BLaER1 treated with 17β-estradiol and CSF1 and Interleukin-3, amounts not matched to agents 10 nM and 100 nM (cell line): ENCODE data around the gene MN1.

Source experiments
- H3K27ac ChIP-seq, 11 experiments: shearing (Covaris generic); formaldehyde crosslinking; 2 replicates each; pipeline ENCODE4 v1.8.1; 2022
- H3K27me3 ChIP-seq, 11 experiments: shearing (Covaris generic); formaldehyde crosslinking; 2 replicates each; pipeline ENCODE4 v1.8.1; 2022
- H3K36me3 ChIP-seq, 11 experiments: shearing (Covaris generic); formaldehyde crosslinking; 2 replicates each; pipeline ENCODE4 v1.8.1; 2022
- H3K4me1 ChIP-seq, 10 experiments: shearing (Covaris generic); formaldehyde crosslinking; 2 replicates each; pipeline ENCODE4 v1.8.1; 2022
- H3K4me2 ChIP-seq, 11 experiments: shearing (Covaris generic); formaldehyde crosslinking; 2 replicates each; pipeline ENCODE4 v1.8.1; 2022
- H3K4me3 ChIP-seq, 10 experiments: shearing (Covaris generic); formaldehyde crosslinking; 2 replicates each; pipeline ENCODE4 v1.8.1; 2022
- H3K9ac ChIP-seq, 11 experiments: shearing (Covaris generic); formaldehyde crosslinking; 2 replicates each; pipeline ENCODE4 v1.8.1; 2022
- H3K9me3 ChIP-seq, 11 experiments: shearing (Covaris generic); formaldehyde crosslinking; replicated peaks in 1 of 11; 2 replicates each; pipeline ENCODE4 v1.8.1; 2022
- H4K20me1 ChIP-seq, 11 experiments: shearing (Covaris generic); formaldehyde crosslinking; 2 replicates each; pipeline ENCODE4 v1.8.1; 2022
- Cebpa-rat ChIP-seq, 11 experiments: shearing (Covaris generic); IDR thresholded peaks; 2 replicates each; pipeline ENCODE4 v1.8.1; 2022

MN1 gene

GRCh38 chr22:27799015-27799826 lies 2.3 kb downstream of the MN1 start:
- H4K20me1 ChIP-seq, result peaks cover 0 to 7% (median 0%) of the 10 kb centered on the region in 11 experiments; a peak in 3 of 22 replicates
- no peaks in the 10 kb centered on the region; a peak in 1 of 22 replicates for H3K36me3 ChIP-seq
- no peak overlapping the region for H3K9ac ChIP-seq
- TF ChIP-seq Cebpa-rat (IDR thresholded peaks at IDR 0.05), result no peak
- peaks cover 0 to 26% (median 6%) of the 10 kb centered on the region in 11 experiments; a peak in 8 of 22 replicates for H3K9me3 ChIP-seq
- H3K27ac ChIP-seq, result no peak overlapping the region
- H3K4me1 ChIP-seq, result peaks cover 4 to 33% (median 17%) of the 10 kb centered on the region in 10 experiments; a peak in 14 of 20 replicates
- H3K27me3 ChIP-seq, result peaks cover 23 to 37% (median 32%) of the 10 kb centered on the region in 11 experiments
- H3K4me2 ChIP-seq, result peak overlapping the region in 1 of 11 experiments; percentile 84; a peak in 1 of 22 replicates
- H3K4me3 ChIP-seq, result no peak overlapping the region

- no peak for TF ChIP-seq Cebpa-rat (IDR thresholded peaks at IDR 0.05)
- Histone ChIP-seq H3K27ac (no peak overlapping the region), H4K20me1 (peaks cover 0 to 7% (median 0%) of the 10 kb centered on the region in 11 experiments; a peak in 3 of 22 replicates), H3K27me3 (peaks cover 23 to 37% (median 32%) of the 10 kb centered on the region in 11 experiments), H3K36me3 (no peaks in the 10 kb centered on the region; a peak in 1 of 22 replicates), H3K9ac (no peak overlapping the region), H3K9me3 (peaks cover 0 to 26% (median 6%) of the 10 kb centered on the region in 11 experiments; a peak in 8 of 22 replicates), H3K4me2 (no peak overlapping the region), H3K4me1 (peaks cover 0 to 29% (median 13%) of the 10 kb centered on the region in 10 experiments; a peak in 10 of 20 replicates), H3K4me3 (no peak overlapping the region)
Measured at GRCh38 chr22:27798511-27799014, 3.0 kb downstream of the MN1 start.

GRCh38 chr22:27797520-27798391 lies 3.8 kb downstream of the MN1 start:
- Histone ChIP-seq H3K4me3 (no peak overlapping the region), H3K9ac (no peak overlapping the region), H3K9me3 (peaks cover 0 to 26% (median 6%) of the 10 kb centered on the region in 11 experiments; a peak in 8 of 22 replicates), H3K4me1 (peaks cover 0 to 24% (median 13%) of the 10 kb centered on the region in 10 experiments; a peak in 9 of 20 replicates), H3K27ac (no peak overlapping the region), H3K36me3 (no peaks in the 10 kb centered on the region; a peak in 1 of 22 replicates), H4K20me1 (peaks cover 0 to 7% (median 0%) of the 10 kb centered on the region in 11 experiments; a peak in 3 of 22 replicates), H3K4me2 (no peak overlapping the region), H3K27me3 (peaks cover 22 to 37% (median 30%) of the 10 kb centered on the region in 11 experiments)
- TF ChIP-seq Cebpa-rat (IDR thresholded peaks at IDR 0.05), result no peak

GRCh38 chr22:27796829-27797519 lies 4.6 kb downstream of the MN1 start:
- Histone ChIP-seq H3K9ac (no peak overlapping the region), H3K9me3 (peaks cover 0 to 26% (median 6%) of the 10 kb centered on the region in 11 experiments; a peak in 8 of 22 replicates), H4K20me1 (peaks cover 0 to 7% (median 0%) of the 10 kb centered on the region in 11 experiments; a peak in 3 of 22 replicates), H3K27me3 (peaks cover 15 to 29% (median 23%) of the 10 kb centered on the region in 11 experiments), H3K4me2 (peak overlapping the region in 1 of 11 experiments; percentile 18; a peak in 1 of 22 replicates), H3K27ac (no peak overlapping the region), H3K4me1 (peaks cover 0 to 17% (median 10%) of the 10 kb centered on the region in 10 experiments; a peak in 8 of 20 replicates), H3K4me3 (no peak overlapping the region), H3K36me3 (no peaks in the 10 kb centered on the region; a peak in 1 of 22 replicates)
- TF ChIP-seq Cebpa-rat (IDR thresholded peaks at IDR 0.05), result no peak

- H3K27ac ChIP-seq, result no peak overlapping the region
- peak overlapping the region in 1 of 11 experiments; percentile 25; a peak in 3 of 22 replicates for H3K4me2 ChIP-seq
- peaks cover 0 to 7% (median 0%) of the 10 kb centered on the region in 11 experiments; a peak in 4 of 22 replicates for H4K20me1 ChIP-seq
- H3K9ac ChIP-seq, result no peak overlapping the region
- H3K4me1 ChIP-seq, result peaks cover 3 to 25% (median 15%) of the 10 kb centered on the region in 10 experiments; a peak in 19 of 20 replicates
- no peak overlapping the region for H3K4me3 ChIP-seq
- no peak for TF ChIP-seq Cebpa-rat (IDR thresholded peaks at IDR 0.05)
- no peaks in the 10 kb centered on the region; a peak in 1 of 22 replicates for H3K36me3 ChIP-seq
- peaks cover 11 to 18% (median 14%) of the 10 kb centered on the region in 11 experiments for H3K27me3 ChIP-seq
- H3K9me3 ChIP-seq, result peaks cover 0 to 26% (median 6%) of the 10 kb centered on the region in 11 experiments; a peak in 8 of 22 replicates
Measured at GRCh38 chr22:27795696-27796517, 5.6 kb downstream of the MN1 start.

GRCh38 chr22:27795053-27795452 lies 6.5 kb downstream of the MN1 start:
- peaks cover 0 to 7% (median 0%) of the 10 kb centered on the region in 11 experiments; a peak in 4 of 22 replicates for H4K20me1 ChIP-seq
- peaks cover 3 to 10% (median 6%) of the 10 kb centered on the region in 11 experiments; a peak in 21 of 22 replicates for H3K27me3 ChIP-seq
- H3K27ac ChIP-seq, result no peak overlapping the region
- no peak overlapping the region for H3K9ac ChIP-seq
- H3K4me2 ChIP-seq, result peak overlapping the region in 1 of 11 experiments; percentile 25; a peak in 4 of 22 replicates
- no peak for TF ChIP-seq Cebpa-rat (IDR thresholded peaks at IDR 0.05)
- H3K4me3 ChIP-seq, result no peak overlapping the region
- no peaks in the 10 kb centered on the region; a peak in 1 of 22 replicates for H3K36me3 ChIP-seq
- peaks cover 0 to 20% (median 6%) of the 10 kb centered on the region in 11 experiments; a peak in 8 of 22 replicates for H3K9me3 ChIP-seq
- H3K4me1 ChIP-seq, result peaks cover 5 to 27% (median 18%) of the 10 kb centered on the region in 10 experiments; a peak in 19 of 20 replicates

- Histone ChIP-seq H3K36me3 (no peaks in the 10 kb centered on the region; a peak in 1 of 22 replicates), H3K4me2 (no peak overlapping the region), H3K27me3 (peaks cover 0 to 1% (median 0%) of the 10 kb centered on the region in 11 experiments; a peak in 1 of 22 replicates), H4K20me1 (peaks cover 0 to 7% (median 0%) of the 10 kb centered on the region in 11 experiments; a peak in 2 of 22 replicates), H3K9ac (no peak overlapping the region), H3K4me1 (peaks cover 4 to 28% (median 20%) of the 10 kb centered on the region in 10 experiments; a peak in 19 of 20 replicates), H3K4me3 (no peak overlapping the region), H3K27ac (no peak overlapping the region), H3K9me3 (peaks cover 0 to 18% (median 6%) of the 10 kb centered on the region in 11 experiments; a peak in 7 of 22 replicates)
- no peak for TF ChIP-seq Cebpa-rat (IDR thresholded peaks at IDR 0.05)
Measured at GRCh38 chr22:27794226-27794625, 7.3 kb downstream of the MN1 start.
